Measurements from ENCODE around the gene RAB37. TPM values are rescaled to one million over a fixed set of nuclear protein-coding genes. Genes with fewer than 3 reads are reported as not detected.

The RAB37 gene
- polyA plus RNA-seq, 1 experiment: 0.12 TPM

- H3K4me3 ChIP-seq (ENCODE audit: low read depth, low read length): no peak overlapping the region
- H3K27me3 ChIP-seq (ENCODE audit: control insufficient read depth, insufficient read depth, low read length): no peaks in the 10 kb centered on the region
- ChIA-PET POLR2A (no interaction called here), CTCF (interaction anchor here (1.9 to 2.6 kb wide), 3 partner anchors 11 to 13 kb away, joined by 4 to 13 read pairs (median 7); no protein-coding TSS in a partner anchor)
- TF ChIP-seq, protein P1, sequence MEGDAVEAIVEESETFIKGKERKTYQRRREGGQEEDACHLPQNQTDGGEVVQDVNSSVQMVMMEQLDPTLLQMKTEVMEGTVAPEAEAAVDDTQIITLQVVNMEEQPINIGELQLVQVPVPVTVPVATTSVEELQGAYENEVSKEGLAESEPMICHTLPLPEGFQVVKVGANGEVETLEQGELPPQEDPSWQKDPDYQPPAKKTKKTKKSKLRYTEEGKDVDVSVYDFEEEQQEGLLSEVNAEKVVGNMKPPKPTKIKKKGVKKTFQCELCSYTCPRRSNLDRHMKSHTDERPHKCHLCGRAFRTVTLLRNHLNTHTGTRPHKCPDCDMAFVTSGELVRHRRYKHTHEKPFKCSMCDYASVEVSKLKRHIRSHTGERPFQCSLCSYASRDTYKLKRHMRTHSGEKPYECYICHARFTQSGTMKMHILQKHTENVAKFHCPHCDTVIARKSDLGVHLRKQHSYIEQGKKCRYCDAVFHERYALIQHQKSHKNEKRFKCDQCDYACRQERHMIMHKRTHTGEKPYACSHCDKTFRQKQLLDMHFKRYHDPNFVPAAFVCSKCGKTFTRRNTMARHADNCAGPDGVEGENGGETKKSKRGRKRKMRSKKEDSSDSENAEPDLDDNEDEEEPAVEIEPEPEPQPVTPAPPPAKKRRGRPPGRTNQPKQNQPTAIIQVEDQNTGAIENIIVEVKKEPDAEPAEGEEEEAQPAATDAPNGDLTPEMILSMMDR (IDR thresholded peaks at IDR 0.05; ENCODE audit: insufficient read depth, low read depth, low read length): no peak
- no peaks in the 10 kb centered on the region; the same call in 1 of the 2 replicates for H3K36me3 ChIP-seq (ENCODE audit: control insufficient read depth, insufficient read depth, low read length)
- no peak for DNase-seq (ENCODE audit: low read depth)
Measured at GRCh38 chr17:74757502-74757901, 20.4 kb downstream of the RAB37 start.

- H3K27me3 ChIP-seq (ENCODE audit: control insufficient read depth, insufficient read depth, low read length): no peaks in the 10 kb centered on the region
- no peak for DNase-seq (ENCODE audit: low read depth)
- ChIA-PET POLR2A (no interaction called here), CTCF (interaction anchor here (1.2 to 2.9 kb wide), 7 partner anchors 12 to 103 kb away, joined by 3 to 25 read pairs (median 7); no protein-coding TSS in a partner anchor)
- no peaks in the 10 kb centered on the region; the same call in 1 of the 2 replicates for H3K36me3 ChIP-seq (ENCODE audit: control insufficient read depth, insufficient read depth, low read length)
- TF ChIP-seq, protein P1 (IDR thresholded peaks at IDR 0.05; ENCODE audit: insufficient read depth, low read depth, low read length): no peak
- H3K4me3 ChIP-seq (ENCODE audit: low read depth, low read length): no peak overlapping the region
Measured at GRCh38 chr17:74757931-74758847, 21.1 kb downstream of the RAB37 start.

DNA sequence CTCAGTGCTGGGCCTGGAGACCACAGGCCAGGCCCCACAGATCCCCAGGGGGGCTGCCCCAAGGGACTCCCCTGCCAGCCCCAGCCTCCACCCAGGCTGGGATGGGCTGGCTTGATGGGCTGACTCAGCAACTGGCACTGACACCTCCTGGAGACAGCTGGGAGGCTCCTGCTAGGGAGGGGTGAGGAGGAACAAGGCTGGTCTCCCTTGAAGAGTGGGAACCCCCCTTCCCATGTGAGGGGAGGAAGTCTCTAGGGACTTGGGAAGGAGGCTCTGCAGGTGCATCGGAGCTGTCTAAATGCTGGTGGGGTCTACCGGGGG, 21.8 kb downstream of the RAB37 start:
- H3K36me3 ChIP-seq (ENCODE audit: control insufficient read depth, insufficient read depth, low read length): no peaks in the 10 kb centered on the region; the same call in 1 of the 2 replicates
- ChIA-PET CTCF (interaction anchor here (1.2 to 2.9 kb wide), 6 partner anchors 12 to 103 kb away, joined by 3 to 25 read pairs (median 10); no protein-coding TSS in a partner anchor), POLR2A (no interaction called here)
- TF ChIP-seq, protein P1 (IDR thresholded peaks at IDR 0.05; ENCODE audit: insufficient read depth, low read depth, low read length): no peak
- no peak overlapping the region for H3K4me3 ChIP-seq (ENCODE audit: low read depth, low read length)
- H3K27me3 ChIP-seq (ENCODE audit: control insufficient read depth, insufficient read depth, low read length): no peaks in the 10 kb centered on the region
- DNase-seq (ENCODE audit: low read depth): no peak

DNA sequence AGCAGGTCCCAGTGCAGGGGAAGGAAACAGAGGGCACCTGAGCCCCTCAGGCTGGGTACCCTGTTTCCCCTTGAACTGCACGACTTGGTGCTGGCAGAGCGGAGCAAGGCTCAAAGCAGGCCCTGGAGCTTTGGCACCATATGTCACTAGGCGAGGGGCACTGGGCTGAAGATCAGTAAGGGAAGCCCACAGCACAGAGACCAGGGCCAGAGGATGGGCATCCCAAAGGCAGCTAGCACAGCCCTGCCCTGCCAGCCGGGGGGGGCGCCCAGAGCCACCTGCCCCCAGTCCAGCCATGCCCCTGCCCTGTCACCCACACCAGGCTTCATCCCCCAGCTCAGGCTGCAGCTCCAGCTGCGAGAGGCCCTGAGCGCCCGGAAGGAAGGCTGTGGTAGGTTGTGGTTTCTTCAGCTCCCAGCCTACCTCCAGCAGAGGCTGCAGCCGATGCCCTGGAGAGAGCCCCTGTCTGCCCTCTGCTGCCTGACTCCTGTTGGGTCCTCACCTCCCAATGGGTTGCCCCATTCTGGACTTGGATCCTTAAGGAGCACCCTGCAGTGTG, 22.3 kb downstream of the RAB37 start:
- POLR2A ChIA-PET: no interaction called here
- no peak overlapping the region for H3K4me3 ChIP-seq (ENCODE audit: low read depth, low read length)
- CTCF ChIA-PET: interaction anchor here (1.2 to 2.9 kb wide), 6 partner anchors 11 to 102 kb away, joined by 3 to 25 read pairs (median 6); partner anchors contain the start of gene NAT9
- no peak for DNase-seq (ENCODE audit: low read depth)
- H3K27me3 ChIP-seq (ENCODE audit: control insufficient read depth, insufficient read depth, low read length): no peaks in the 10 kb centered on the region
- no peaks in the 10 kb centered on the region; the same call in 1 of the 2 replicates for H3K36me3 ChIP-seq (ENCODE audit: control insufficient read depth, insufficient read depth, low read length)
- TF ChIP-seq, protein P1 (IDR thresholded peaks at IDR 0.05; ENCODE audit: insufficient read depth, low read depth, low read length): no peak

DNA sequence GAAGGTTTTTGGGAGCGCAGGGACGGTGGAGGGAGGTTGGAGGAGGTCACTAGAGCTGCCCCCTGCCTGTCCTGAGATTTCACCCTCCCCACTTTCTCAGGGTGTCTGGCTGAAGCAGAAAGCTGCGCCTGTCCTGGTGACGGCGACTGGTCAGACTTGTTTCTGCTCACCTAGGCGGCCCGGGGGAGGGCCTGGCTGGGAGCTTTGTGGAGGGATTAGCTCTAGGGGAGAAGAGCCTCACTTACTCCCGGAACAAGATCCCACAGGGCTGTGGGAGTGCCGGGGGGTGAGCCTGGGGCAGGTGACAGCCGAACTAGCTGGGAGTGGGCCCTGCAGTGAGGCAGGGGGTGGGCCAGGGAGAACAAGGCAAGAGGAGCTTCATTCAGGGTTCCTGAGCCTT, 22.9 kb downstream of the RAB37 start:
- TF ChIP-seq, protein P1 (IDR thresholded peaks at IDR 0.05; ENCODE audit: insufficient read depth, low read depth, low read length): no peak
- no peak for DNase-seq (ENCODE audit: low read depth)

More for the DNA sequence above, 22.9 kb downstream of the RAB37 start:
- no peak overlapping the region for H3K4me3 ChIP-seq (ENCODE audit: low read depth, low read length)
- no peaks in the 10 kb centered on the region; the same call in 1 of the 2 replicates for H3K36me3 ChIP-seq (ENCODE audit: control insufficient read depth, insufficient read depth, low read length)
- ChIA-PET CTCF (interaction anchor here (1.2 to 2.9 kb wide), 6 partner anchors 9 to 102 kb away, joined by 4 to 25 read pairs (median 6); partner anchors contain the start of gene NAT9), POLR2A (no interaction called here)
- H3K27me3 ChIP-seq (ENCODE audit: control insufficient read depth, insufficient read depth, low read length): no peaks in the 10 kb centered on the region
